Stomach (tissue), 9 donors: ENCODE data around the gene CTNNA1. TPM values are rescaled to one million over a fixed set of nuclear protein-coding genes. Genes with fewer than 3 reads are reported as not detected.

Experiments
- DNase-seq, 2 donors: peaks; one replicate each; pipeline versions ENCODE4 v3.0.0 to v3.0.0-alpha.2; 2013 to 2019
- H3K27ac ChIP-seq, 5 donors: fragments of 200-600 bp in 4 of 5; sonication (generic) in 4 of 5; one replicate each; pipeline ENCODE4 v1.5.1; 2013 to 2019; ENCODE audit warnings: mild to moderate bottlenecking in 1 of 5, moderate library complexity in 1 of 5
- H3K27me3 ChIP-seq, 3 donors: fragments of 200-600 bp; sonication (generic); one replicate each; pipeline ENCODE4 v1.5.1; 2017 to 2019; ENCODE audit warnings: mixed run types in 1 of 3
- H3K36me3 ChIP-seq, 4 donors: fragments of 200-600 bp; sonication (generic); 1 replicate in 3 of 4; 2 replicates in 1 of 4; pipeline ENCODE4 v1.5.1; 2016 to 2019
- H3K4me1 ChIP-seq, 4 donors: fragments of 200-600 bp; sonication (generic); one replicate each; pipeline ENCODE4 v1.5.1; 2016 to 2019
- H3K4me3 ChIP-seq, 4 donors: fragments of 200-600 bp; sonication (generic) in 3 of 4; one replicate each; pipeline ENCODE4 v1.5.1; 2016 to 2019; ENCODE audit warnings: mild to moderate bottlenecking in 1 of 4
- H3K9me3 ChIP-seq, 4 donors: fragments of 200-600 bp; sonication (generic); one replicate each; pipeline ENCODE4 v1.5.1; 2016 to 2019
- CTCF ChIP-seq, 7 experiments: fragments of 450-650 bp in 4 of 7; fragments of 200-600 bp in 3 of 7; sonication (generic) in 3 of 7; IDR thresholded peaks; one replicate each; pipeline ENCODE4 v1.5.1; 2016 to 2019; ENCODE audit warnings: antibody characterized with exemption in 7 of 7, control low read depth in 2 of 7, mild to moderate bottlenecking in 1 of 7
- EP300 ChIP-seq: sonication (generic); formaldehyde crosslinking; IDR thresholded peaks from one replicate; pipeline ENCODE4 v1.6.1; 2017; ENCODE audit warnings: antibody characterized with exemption
- POLR2A ChIP-seq, 4 donors: fragments of 450-650 bp; IDR thresholded peaks; one replicate each; pipeline ENCODE4 v1.6.1; 2016; ENCODE audit warnings: antibody characterized with exemption in 4 of 4, control low read depth in 2 of 4, mild to moderate bottlenecking in 1 of 4, moderate library complexity in 1 of 4
- POLR2AphosphoS5 ChIP-seq, 3 donors: sonication (generic); formaldehyde crosslinking; IDR thresholded peaks; one replicate each; pipeline ENCODE4 v1.6.1; 2016; ENCODE audit warnings: antibody characterized with exemption in 3 of 3
- WGBS, 5 donors: extraction: QIAGEN DNeasy Blood & Tissue Kit in 3 of 5; methylation state at CpG; one replicate each; pipeline versions ENCODE4 v1.1.5 to v1.1.7; 2013 to 2018; 5-methylcytosine and 5-hydroxymethylcytosine counted together
- intact Hi-C: fragments of 100-400 bp; cut with DNase I; formaldehyde crosslinking; loops from one replicate; pipeline ENCODE4 v1.15.1; 2023; ENCODE audit warnings: low total_unique reads
- polyA plus RNA-seq, 3 donors: library from polyadenylated mRNA; stranded (reverse); fragments of 200-250 nt; gene quantifications; one replicate each; pipeline ENCODE4 v1.2.3, GENCODE V29; 2013
- total RNA-seq, 5 donors: library from RNA; depleted of rRNA; stranded (reverse); fragments of >200 nt; gene quantifications; one replicate each; pipeline versions ENCODE4 v1.1.0 to v1.2.3, GENCODE V29; 2014 to 2016
- donor health status: healthy with polysubstance abuse.
- donor health status: Bipolar disorder and iron deficiency.
- donor health status: healthy.

CTNNA1 gene
- total and polyA plus RNA-seq, 8 donors = 88.7 to 531 (median 214) TPM

GRCh38 chr5:138732933-138733332 lies 20.3 kb upstream of the CTNNA1 start:
- intact Hi-C loops = no loop called here
- no peak for DNase-seq
- H3K4me1 ChIP-seq = no peaks in the 10 kb centered on the region
- H3K4me3 ChIP-seq = no peak overlapping the region
- TF ChIP-seq EP300 (no peak), CTCF (IDR thresholded peaks at IDR 0.05) (no peak)
- H3K27ac ChIP-seq = no peak overlapping the region
- 83 to 95% (median 90%) methylated on average over 4 of the region's 4 CpGs for WGBS, 5 donors
- no peaks in the 10 kb centered on the region for H3K27me3 ChIP-seq
- no peaks in the 10 kb centered on the region for H3K9me3 ChIP-seq
- H3K36me3 ChIP-seq = no peaks in the 10 kb centered on the region

GRCh38 chr5:138733509-138733908 lies 19.7 kb upstream of the CTNNA1 start:
- H3K9me3 ChIP-seq = no peaks in the 10 kb centered on the region

GRCh38 chr5:138736293-138736692 lies 16.9 kb upstream of the CTNNA1 start:
- Histone ChIP-seq H3K4me3 (no peak overlapping the region), H3K36me3 (no peaks in the 10 kb centered on the region), H3K4me1 (no peaks in the 10 kb centered on the region), H3K27ac (no peak overlapping the region), H3K9me3 (no peaks in the 10 kb centered on the region), H3K27me3 (no peaks in the 10 kb centered on the region)
- 92 to 95% (median 93%) methylated on average over 5 of the region's 5 CpGs for WGBS, 5 donors
- TF ChIP-seq EP300 (no peak), POLR2AphosphoS5 (IDR thresholded peaks at IDR 0.05) (no peak), POLR2A (IDR thresholded peaks at IDR 0.05) (no peak), CTCF (IDR thresholded peaks at IDR 0.05) (no peak)
- DNase-seq = no peak
- intact Hi-C loops = no loop called here

More at GRCh38 chr5:138733509-138733908, 19.7 kb upstream of the CTNNA1 start:
- intact Hi-C loops = no loop called here
- Histone ChIP-seq H3K27ac (no peak overlapping the region), H3K27me3 (no peaks in the 10 kb centered on the region), H3K4me3 (no peak overlapping the region), H3K4me1 (no peaks in the 10 kb centered on the region), H3K36me3 (no peaks in the 10 kb centered on the region)
- TF ChIP-seq EP300 (no peak), POLR2A (IDR thresholded peaks at IDR 0.05) (no peak), POLR2AphosphoS5 (IDR thresholded peaks at IDR 0.05) (no peak), CTCF (IDR thresholded peaks at IDR 0.05) (no peak)
- 53 to 76% (median 68%) methylated on average over 2 of the region's 2 CpGs for WGBS, 5 donors
- DNase-seq = no peak

- 90 to 94% (median 91%) methylated on average over 2 of the region's 2 CpGs for WGBS, 5 donors
- Histone ChIP-seq H3K4me3 (no peak overlapping the region), H3K4me1 (peaks cover 0 to 12% (median 5%) of the 10 kb centered on the region in 4 donors), H3K9me3 (no peaks in the 10 kb centered on the region), H3K27ac (no peak overlapping the region), H3K27me3 (no peaks in the 10 kb centered on the region), H3K36me3 (no peaks in the 10 kb centered on the region)
- no peak for TF ChIP-seq POLR2A (IDR thresholded peaks at IDR 0.05)
- TF ChIP-seq POLR2AphosphoS5 (IDR thresholded peaks at IDR 0.05) = no peak
- TF ChIP-seq CTCF (IDR thresholded peaks at IDR 0.05) = no peak
- TF ChIP-seq EP300 = no peak
- intact Hi-C loops = no loop called here
- DNase-seq = no peak
These were observed 15.5 kb upstream of the CTNNA1 start for GRCh38 chr5:138737494-138738265.
